Measurements from ENCODE around the gene IVL.

The IVL gene

DNA sequence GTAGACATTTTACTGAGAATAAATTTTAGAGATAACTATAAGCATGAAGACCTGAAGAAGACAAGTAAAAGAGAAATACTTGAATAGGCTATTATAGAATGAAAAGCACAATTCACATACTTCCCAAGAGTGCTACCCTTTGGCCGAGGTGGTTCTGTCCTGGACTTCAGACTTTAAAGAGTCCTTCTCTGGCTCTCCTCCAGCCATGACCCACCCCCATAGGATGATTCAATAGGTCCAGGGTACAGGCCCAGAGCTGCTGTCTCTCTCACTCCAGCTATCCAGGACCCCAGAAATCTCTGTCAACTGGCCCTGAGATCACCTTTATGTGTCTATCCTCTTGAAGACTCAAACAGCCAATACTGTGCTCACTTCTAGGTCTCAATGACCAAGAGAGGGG is 31.5 kb upstream of the IVL start:
- Histone ChIP-seq H3K4me1 (ENCODE audit: control insufficient read depth, insufficient read depth, low read length) (no peaks in the 10 kb centered on the region), H3K9me3 (ENCODE audit: control insufficient read depth, insufficient read depth, low read depth, low read length) (no peaks in the 10 kb centered on the region; the same call in 1 of the 2 replicates), H3K27me3 (ENCODE audit: control insufficient read depth, insufficient read depth, low read length) (no peaks in the 10 kb centered on the region)

GRCh38 chr1:152878042-152878441 is 30.3 kb upstream of the IVL start, which contains the start of gene SMCP:
Gene SMCP, plus strand, starts transcription at chr1:152878322. Its CDS starts 6,101 bp downstream, at chr1:152884423.
- Histone ChIP-seq H3K9me3 (ENCODE audit: control insufficient read depth, insufficient read depth, low read depth, low read length) (no peaks in the 10 kb centered on the region; the same call in 1 of the 2 replicates), H3K27ac (ENCODE audit: low read depth, low read length) (no peak within 1 kb of the TSS), H3K27me3 (ENCODE audit: control insufficient read depth, insufficient read depth, low read length) (no peaks in the 10 kb centered on the region), H3K36me3 (ENCODE audit: control insufficient read depth, insufficient read depth, low read length) (no peaks in the 10 kb centered on the region), H3K4me1 (ENCODE audit: control insufficient read depth, insufficient read depth, low read length) (no peaks in the 10 kb centered on the region), H3K9ac (ENCODE audit: low read length) (no peak within 1 kb of the TSS), H3K4me3 (ENCODE audit: low read depth, low read length) (no peak within 1 kb of the TSS)

More for the DNA sequence above, 31.5 kb upstream of the IVL start:
- H3K9ac ChIP-seq (ENCODE audit: low read length) = no peak overlapping the region
- H3K36me3 ChIP-seq (ENCODE audit: control insufficient read depth, insufficient read depth, low read length) = no peaks in the 10 kb centered on the region
- H3K4me3 ChIP-seq (ENCODE audit: low read depth, low read length) = no peak overlapping the region
- H3K27ac ChIP-seq (ENCODE audit: low read depth, low read length) = no peak overlapping the region

DNA sequence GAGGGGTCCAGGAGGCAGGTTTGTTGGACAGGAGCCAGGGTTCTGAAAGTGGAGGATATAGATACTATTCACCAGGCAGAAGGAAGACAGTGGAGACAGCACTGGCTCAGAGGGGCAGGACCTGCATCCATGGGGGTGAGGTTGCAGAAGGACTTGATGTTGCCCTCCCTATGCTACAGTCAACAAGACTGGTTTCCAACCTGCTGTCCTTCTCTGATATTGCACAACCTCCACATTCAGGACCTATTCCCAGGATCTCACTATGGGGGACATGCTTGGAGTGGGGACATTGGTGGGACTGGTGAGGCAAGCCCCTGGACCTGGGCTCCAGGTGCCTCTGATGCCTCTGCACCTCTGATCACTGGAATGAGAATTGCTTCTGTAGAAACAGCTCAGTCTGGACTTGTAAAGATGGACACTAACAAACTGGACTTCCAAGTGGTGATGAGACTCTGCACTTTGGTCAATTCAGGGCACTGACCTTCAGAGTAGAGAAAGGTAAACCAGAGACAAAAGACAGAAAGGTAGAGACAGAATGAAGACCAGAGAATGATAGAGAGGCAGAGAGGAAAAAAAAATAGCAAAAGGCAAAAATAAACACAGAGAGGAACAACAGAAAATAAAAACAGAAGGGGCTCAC is 28.7 kb upstream of the IVL start:
- no peaks in the 10 kb centered on the region for H3K4me1 ChIP-seq (ENCODE audit: control insufficient read depth, insufficient read depth, low read length)
- no peak overlapping the region for H3K27ac ChIP-seq (ENCODE audit: low read depth, low read length)
- H3K27me3 ChIP-seq (ENCODE audit: control insufficient read depth, insufficient read depth, low read length) = no peaks in the 10 kb centered on the region
- H3K9ac ChIP-seq (ENCODE audit: low read length) = no peak overlapping the region
- no peak overlapping the region for H3K4me3 ChIP-seq (ENCODE audit: low read depth, low read length)
- H3K9me3 ChIP-seq (ENCODE audit: control insufficient read depth, insufficient read depth, low read depth, low read length) = peaks cover 7% of the 10 kb centered on the region; the same call in 1 of the 2 replicates
- no peaks in the 10 kb centered on the region for H3K36me3 ChIP-seq (ENCODE audit: control insufficient read depth, insufficient read depth, low read length)

- no peaks in the 10 kb centered on the region for H3K27me3 ChIP-seq (ENCODE audit: control insufficient read depth, insufficient read depth, low read length)
These were observed 28.0 kb upstream of the IVL start for GRCh38 chr1:152880316-152880715.

GRCh38 chr1:152880907-152881306 is 27.4 kb upstream of the IVL start:
- Histone ChIP-seq H3K27ac (ENCODE audit: low read depth, low read length) (no peak overlapping the region), H3K4me3 (ENCODE audit: low read depth, low read length) (no peak overlapping the region), H3K4me1 (ENCODE audit: control insufficient read depth, insufficient read depth, low read length) (no peaks in the 10 kb centered on the region), H3K9ac (ENCODE audit: low read length) (no peak overlapping the region), H3K9me3 (ENCODE audit: control insufficient read depth, insufficient read depth, low read depth, low read length) (peaks cover 9% of the 10 kb centered on the region; the same call in 1 of the 2 replicates), H3K36me3 (ENCODE audit: control insufficient read depth, insufficient read depth, low read length) (no peaks in the 10 kb centered on the region), H3K27me3 (ENCODE audit: control insufficient read depth, insufficient read depth, low read length) (no peaks in the 10 kb centered on the region)

More at GRCh38 chr1:152880316-152880715, 28.0 kb upstream of the IVL start:
- no peak overlapping the region for H3K27ac ChIP-seq (ENCODE audit: low read depth, low read length)
- no peak overlapping the region for H3K4me3 ChIP-seq (ENCODE audit: low read depth, low read length)
- H3K36me3 ChIP-seq (ENCODE audit: control insufficient read depth, insufficient read depth, low read length) = no peaks in the 10 kb centered on the region
- H3K9me3 ChIP-seq (ENCODE audit: control insufficient read depth, insufficient read depth, low read depth, low read length) = peaks cover 9% of the 10 kb centered on the region; the same call in 1 of the 2 replicates
- H3K4me1 ChIP-seq (ENCODE audit: control insufficient read depth, insufficient read depth, low read length) = no peaks in the 10 kb centered on the region
- no peak overlapping the region for H3K9ac ChIP-seq (ENCODE audit: low read length)

- H3K36me3 ChIP-seq (ENCODE audit: control insufficient read depth, insufficient read depth, low read length) = no peaks in the 10 kb centered on the region
- H3K4me1 ChIP-seq (ENCODE audit: control insufficient read depth, insufficient read depth, low read length) = no peaks in the 10 kb centered on the region
- H3K9me3 ChIP-seq (ENCODE audit: control insufficient read depth, insufficient read depth, low read depth, low read length) = peaks cover 9% of the 10 kb centered on the region; the same call in 1 of the 2 replicates
- H3K27ac ChIP-seq (ENCODE audit: low read depth, low read length) = no peak overlapping the region
- no peak overlapping the region for H3K9ac ChIP-seq (ENCODE audit: low read length)
- no peaks in the 10 kb centered on the region; the same call in 1 of the 2 replicates for H3K27me3 ChIP-seq (ENCODE audit: control insufficient read depth, insufficient read depth, low read length)
- no peak overlapping the region for H3K4me3 ChIP-seq (ENCODE audit: low read depth, low read length)
These were observed 24.3 kb upstream of the IVL start for GRCh38 chr1:152884085-152884484.

DNA sequence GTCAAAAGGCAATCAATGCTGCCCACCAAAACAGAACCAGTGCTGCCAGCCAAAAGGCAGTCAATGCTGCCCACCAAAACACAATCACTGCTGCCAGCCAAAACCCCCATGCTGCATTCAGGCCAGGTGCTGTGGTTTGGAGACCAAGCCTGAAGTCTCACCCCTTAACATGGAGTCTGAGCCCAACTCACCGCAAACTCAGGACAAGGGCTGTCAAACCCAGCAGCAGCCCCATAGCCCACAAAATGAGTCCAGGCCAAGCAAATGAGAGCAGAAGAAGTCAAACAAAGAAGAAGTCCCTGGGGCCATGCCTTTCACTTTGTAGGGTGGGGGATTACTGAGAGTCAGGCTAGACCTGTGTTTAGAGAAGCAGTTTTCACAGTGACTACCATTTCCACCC is 23.8 kb upstream of the IVL start:
- no peaks in the 10 kb centered on the region; the same call in 1 of the 2 replicates for H3K27me3 ChIP-seq (ENCODE audit: control insufficient read depth, insufficient read depth, low read length)
- peaks cover 9% of the 10 kb centered on the region; the same call in 1 of the 2 replicates for H3K9me3 ChIP-seq (ENCODE audit: control insufficient read depth, insufficient read depth, low read depth, low read length)
- H3K4me1 ChIP-seq (ENCODE audit: control insufficient read depth, insufficient read depth, low read length) = no peaks in the 10 kb centered on the region
- no peak overlapping the region for H3K9ac ChIP-seq (ENCODE audit: low read length)
- H3K36me3 ChIP-seq (ENCODE audit: control insufficient read depth, insufficient read depth, low read length) = no peaks in the 10 kb centered on the region
- no peak overlapping the region for H3K27ac ChIP-seq (ENCODE audit: low read depth, low read length)
- H3K4me3 ChIP-seq (ENCODE audit: low read depth, low read length) = no peak overlapping the region

- Histone ChIP-seq H3K4me3 (ENCODE audit: low read depth, low read length) (no peak overlapping the region), H3K36me3 (ENCODE audit: control insufficient read depth, insufficient read depth, low read length) (no peaks in the 10 kb centered on the region), H3K9ac (ENCODE audit: low read length) (no peak overlapping the region), H3K27ac (ENCODE audit: low read depth, low read length) (no peak overlapping the region), H3K27me3 (ENCODE audit: control insufficient read depth, insufficient read depth, low read length) (no peaks in the 10 kb centered on the region; the same call in 1 of the 2 replicates), H3K4me1 (ENCODE audit: control insufficient read depth, insufficient read depth, low read length) (no peaks in the 10 kb centered on the region), H3K9me3 (ENCODE audit: control insufficient read depth, insufficient read depth, low read depth, low read length) (peaks cover 9% of the 10 kb centered on the region; the same call in 1 of the 2 replicates)
These were observed 23.3 kb upstream of the IVL start for GRCh38 chr1:152884966-152885624.

GRCh38 chr1:152886085-152886484 is 22.3 kb upstream of the IVL start:
- Histone ChIP-seq H3K4me3 (ENCODE audit: low read depth, low read length) (no peak overlapping the region), H3K9ac (ENCODE audit: low read length) (no peak overlapping the region), H3K9me3 (ENCODE audit: control insufficient read depth, insufficient read depth, low read depth, low read length) (peaks cover 9% of the 10 kb centered on the region; the same call in 1 of the 2 replicates), H3K27ac (ENCODE audit: low read depth, low read length) (no peak overlapping the region), H3K36me3 (ENCODE audit: control insufficient read depth, insufficient read depth, low read length) (no peaks in the 10 kb centered on the region), H3K27me3 (ENCODE audit: control insufficient read depth, insufficient read depth, low read length) (no peaks in the 10 kb centered on the region; the same call in 1 of the 2 replicates), H3K4me1 (ENCODE audit: control insufficient read depth, insufficient read depth, low read length) (no peaks in the 10 kb centered on the region)

GRCh38 chr1:152886758-152887409 is 21.5 kb upstream of the IVL start:
- no peaks in the 10 kb centered on the region for H3K4me1 ChIP-seq (ENCODE audit: control insufficient read depth, insufficient read depth, low read length)
- H3K9me3 ChIP-seq (ENCODE audit: control insufficient read depth, insufficient read depth, low read depth, low read length) = peaks cover 9% of the 10 kb centered on the region; the same call in 1 of the 2 replicates
- no peak overlapping the region for H3K27ac ChIP-seq (ENCODE audit: low read depth, low read length)
- H3K4me3 ChIP-seq (ENCODE audit: low read depth, low read length) = no peak overlapping the region
- H3K27me3 ChIP-seq (ENCODE audit: control insufficient read depth, insufficient read depth, low read length) = no peaks in the 10 kb centered on the region; the same call in 1 of the 2 replicates
- no peaks in the 10 kb centered on the region for H3K36me3 ChIP-seq (ENCODE audit: control insufficient read depth, insufficient read depth, low read length)
- no peak overlapping the region for H3K9ac ChIP-seq (ENCODE audit: low read length)

DNA sequence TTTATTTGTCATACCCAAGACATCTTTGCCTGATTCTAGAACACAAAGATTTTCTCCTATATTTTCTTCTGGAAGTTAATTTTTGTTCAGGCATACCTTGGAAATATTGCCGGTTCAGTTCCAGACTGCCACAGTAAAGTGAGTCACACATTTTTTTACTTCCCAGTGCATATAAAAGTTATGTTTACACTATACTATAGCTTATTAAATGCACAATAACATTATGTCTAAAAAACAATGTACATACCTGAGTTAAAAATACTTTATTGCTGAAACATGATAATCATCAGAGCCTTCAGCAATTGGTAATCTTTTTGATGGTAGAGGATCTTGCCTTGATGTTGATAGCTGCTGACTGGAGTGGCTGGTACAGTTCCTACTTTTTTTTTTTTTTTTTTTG is 20.2 kb upstream of the IVL start:
- Histone ChIP-seq H3K27ac (ENCODE audit: low read depth, low read length) (no peak overlapping the region), H3K4me1 (ENCODE audit: control insufficient read depth, insufficient read depth, low read length) (no peaks in the 10 kb centered on the region), H3K27me3 (ENCODE audit: control insufficient read depth, insufficient read depth, low read length) (no peaks in the 10 kb centered on the region; the same call in 1 of the 2 replicates)

More for the DNA sequence above, 20.2 kb upstream of the IVL start:
- Histone ChIP-seq H3K9me3 (ENCODE audit: control insufficient read depth, insufficient read depth, low read depth, low read length) (peaks cover 9% of the 10 kb centered on the region; the same call in 1 of the 2 replicates), H3K4me3 (ENCODE audit: low read depth, low read length) (no peak overlapping the region), H3K9ac (ENCODE audit: low read length) (no peak overlapping the region), H3K36me3 (ENCODE audit: control insufficient read depth, insufficient read depth, low read length) (no peaks in the 10 kb centered on the region)

Measured in HUES6 (cell line).